ENCODE results near the gene RBMS2. TPM values are rescaled to one million over a fixed set of nuclear protein-coding genes. Genes with fewer than 3 reads are reported as not detected.
A peak's percentile ranks its signal among the peaks of the same experiment; 100 is the strongest.
"Not testable (repeated sequence)": the region's sequence is repeated elsewhere in the genome, so short reads cannot be mapped to it uniquely, and the experiment has no call there.

The RBMS2 gene
- total RNA-seq, 1 donor: 32.8 TPM

- TF ChIP-seq, protein P1, sequence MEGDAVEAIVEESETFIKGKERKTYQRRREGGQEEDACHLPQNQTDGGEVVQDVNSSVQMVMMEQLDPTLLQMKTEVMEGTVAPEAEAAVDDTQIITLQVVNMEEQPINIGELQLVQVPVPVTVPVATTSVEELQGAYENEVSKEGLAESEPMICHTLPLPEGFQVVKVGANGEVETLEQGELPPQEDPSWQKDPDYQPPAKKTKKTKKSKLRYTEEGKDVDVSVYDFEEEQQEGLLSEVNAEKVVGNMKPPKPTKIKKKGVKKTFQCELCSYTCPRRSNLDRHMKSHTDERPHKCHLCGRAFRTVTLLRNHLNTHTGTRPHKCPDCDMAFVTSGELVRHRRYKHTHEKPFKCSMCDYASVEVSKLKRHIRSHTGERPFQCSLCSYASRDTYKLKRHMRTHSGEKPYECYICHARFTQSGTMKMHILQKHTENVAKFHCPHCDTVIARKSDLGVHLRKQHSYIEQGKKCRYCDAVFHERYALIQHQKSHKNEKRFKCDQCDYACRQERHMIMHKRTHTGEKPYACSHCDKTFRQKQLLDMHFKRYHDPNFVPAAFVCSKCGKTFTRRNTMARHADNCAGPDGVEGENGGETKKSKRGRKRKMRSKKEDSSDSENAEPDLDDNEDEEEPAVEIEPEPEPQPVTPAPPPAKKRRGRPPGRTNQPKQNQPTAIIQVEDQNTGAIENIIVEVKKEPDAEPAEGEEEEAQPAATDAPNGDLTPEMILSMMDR (IDR thresholded peaks at IDR 0.05; ENCODE audit: insufficient read depth, low read depth, low read length): no peak
- H3K4me3 ChIP-seq (ENCODE audit: low read depth, low read length): no peak overlapping the region
- no peak for DNase-seq (ENCODE audit: low read depth)
Observed at GRCh38 chr12:56484566-56484965, 37.1 kb upstream of the RBMS2 start.

DNA sequence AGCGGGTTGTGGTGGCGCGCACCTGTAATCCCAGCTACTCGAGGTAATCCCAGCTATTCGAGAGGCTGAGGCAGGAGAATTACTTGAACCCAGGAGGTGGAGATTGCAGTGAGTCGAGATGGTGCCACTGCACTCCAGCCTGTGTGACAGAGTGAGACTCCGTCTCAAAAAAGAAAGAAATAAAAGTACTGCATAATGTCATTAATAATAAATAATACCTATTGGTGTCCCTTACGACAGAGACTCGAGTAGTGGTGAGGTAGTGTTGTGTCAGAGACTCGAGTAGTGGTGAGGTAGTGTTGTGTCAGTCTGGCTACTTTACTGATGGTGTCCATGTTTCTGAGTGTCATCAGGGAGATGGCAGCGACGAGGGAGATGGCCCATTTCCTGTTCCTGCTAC lies 34.9 kb upstream of the RBMS2 start:
- TF ChIP-seq, protein P1 (IDR thresholded peaks at IDR 0.05; ENCODE audit: insufficient read depth, low read depth, low read length): no peak
- no peak for DNase-seq (ENCODE audit: low read depth)
- H3K4me3 ChIP-seq (ENCODE audit: low read depth, low read length): no peak overlapping the region

- peak overlapping the region; percentile 56 for H3K4me3 ChIP-seq (ENCODE audit: low read depth, low read length)
- TF ChIP-seq, protein P1 (IDR thresholded peaks at IDR 0.05; ENCODE audit: insufficient read depth, low read depth, low read length): no peak
- DNase-seq (ENCODE audit: low read depth): peak; percentile 11
Observed at GRCh38 chr12:56487448-56488040, 34.1 kb upstream of the RBMS2 start.

DNA sequence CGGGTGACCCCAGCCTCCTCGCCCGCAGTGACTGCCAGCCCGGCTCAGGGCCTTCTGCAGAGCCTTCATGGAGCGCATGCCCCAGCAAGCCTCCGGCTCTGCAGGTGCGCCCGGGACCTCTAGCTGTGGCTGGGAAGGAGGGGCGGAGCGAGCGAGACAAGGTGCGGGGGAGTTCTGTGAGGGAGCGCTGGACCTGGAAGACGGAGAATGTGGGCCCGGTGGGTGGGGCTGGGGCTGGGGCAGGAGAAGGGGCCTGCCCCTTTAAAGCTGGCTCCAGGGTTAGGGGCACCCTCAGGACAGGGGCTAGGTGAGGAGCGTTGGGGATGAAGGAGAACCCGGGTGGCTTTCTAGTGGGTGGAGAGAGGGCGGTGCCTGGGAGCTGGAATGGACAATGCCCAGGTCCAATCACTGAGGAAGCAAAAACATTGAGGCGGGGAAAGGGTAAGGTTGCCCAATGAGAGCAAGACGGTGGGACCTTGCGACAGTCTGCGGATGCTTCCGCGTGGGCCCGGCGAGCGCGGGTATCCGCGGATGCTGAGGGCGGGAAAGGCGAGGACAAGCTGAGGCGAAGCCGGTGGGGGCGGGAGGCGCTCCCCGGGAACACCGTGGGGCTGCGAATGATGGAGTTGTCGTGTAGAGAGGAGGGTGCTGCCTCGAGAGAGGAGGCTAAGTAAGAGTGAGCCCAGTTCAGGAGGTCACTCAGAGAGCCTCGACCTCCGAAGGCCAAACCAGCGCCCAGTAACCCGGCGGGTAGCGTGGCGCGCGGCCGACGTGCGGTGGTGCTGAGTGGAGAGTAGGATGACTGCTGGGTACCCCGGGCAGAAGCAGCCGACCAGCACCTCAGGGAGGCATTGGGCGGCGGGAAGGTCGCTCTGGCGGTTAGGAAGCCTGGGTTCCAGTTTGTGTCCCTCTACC lies 33.3 kb upstream of the RBMS2 start, which contains the start of gene GLS2:
Gene GLS2, minus strand, starts transcription at position 121 of the 915 bp plus-strand sequence. Its CDS starts 43 bp downstream, at position 78.
- peak; percentile 68 for DNase-seq (ENCODE audit: low read depth)
- TF ChIP-seq, protein P1 (IDR thresholded peaks at IDR 0.05; ENCODE audit: insufficient read depth, low read depth, low read length): no peak
- peak within 1 kb of the TSS; percentile 56 for H3K4me3 ChIP-seq (ENCODE audit: low read depth, low read length)

DNA sequence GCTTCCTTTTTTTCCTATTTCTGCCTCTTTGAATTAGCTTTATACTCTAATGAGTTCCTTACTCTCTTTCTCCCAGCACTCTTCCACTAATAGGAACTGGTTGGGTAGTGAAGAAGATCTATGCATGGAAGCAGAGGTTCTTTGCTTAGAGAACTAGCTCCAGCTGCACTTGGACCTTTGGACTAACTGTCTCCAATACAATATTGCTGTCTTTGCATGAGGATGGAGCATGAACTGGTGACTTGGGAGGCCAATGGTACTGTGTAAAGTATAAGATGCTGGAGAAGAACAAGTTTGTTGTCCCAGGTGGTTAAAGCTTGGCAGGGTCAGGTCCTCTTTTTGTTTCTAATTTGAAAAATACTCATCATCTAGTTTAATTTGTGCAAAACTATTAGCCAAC lies 31.3 kb upstream of the RBMS2 start:
- no peak overlapping the region for H3K4me3 ChIP-seq (ENCODE audit: low read depth, low read length)
- DNase-seq (ENCODE audit: low read depth): no peak
- TF ChIP-seq, protein P1 (IDR thresholded peaks at IDR 0.05; ENCODE audit: insufficient read depth, low read depth, low read length): no peak

DNA sequence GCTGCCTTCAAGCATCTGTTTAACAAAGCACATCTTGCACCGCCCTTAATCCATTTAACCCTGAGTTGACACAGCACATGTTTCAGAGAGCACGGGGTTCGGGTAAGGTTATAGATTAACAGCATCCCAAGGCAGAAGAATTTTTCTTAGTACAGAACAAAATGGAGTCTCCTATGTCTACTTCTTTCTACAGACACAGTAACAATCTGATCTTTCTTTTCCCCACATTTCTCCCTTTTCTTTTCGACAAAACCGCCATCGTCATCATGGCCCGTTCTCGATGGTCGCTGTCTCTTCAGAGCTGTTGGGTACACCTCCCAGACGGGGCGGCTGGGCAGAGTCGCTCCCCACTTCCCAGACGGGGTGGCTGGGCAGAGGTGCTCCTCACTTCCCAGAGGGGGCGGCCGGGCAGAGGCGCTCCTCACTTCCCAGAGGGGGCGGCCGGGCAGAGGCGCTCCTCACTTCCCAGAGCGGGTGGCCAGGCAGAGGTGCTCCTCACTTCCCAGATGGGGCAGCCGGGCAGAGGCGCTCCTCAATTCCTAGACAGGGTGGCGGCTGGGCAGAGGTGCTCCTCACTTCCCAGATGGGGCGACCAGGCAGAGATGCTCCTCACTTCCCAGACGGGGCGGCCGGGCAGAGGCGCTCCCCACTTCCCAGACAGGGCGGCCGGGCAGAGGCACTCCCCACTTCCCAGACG lies 28.1 kb upstream of the RBMS2 start:
- not testable (repeated sequence) for H3K4me3 ChIP-seq (ENCODE audit: low read depth, low read length)

GRCh38 chr12:56494106-56494415 lies 27.6 kb upstream of the RBMS2 start:
- not testable (repeated sequence) for DNase-seq (ENCODE audit: low read depth); H3K4me3 ChIP-seq (ENCODE audit: low read depth, low read length)

More for the DNA sequence above, 28.1 kb upstream of the RBMS2 start:
- not testable (repeated sequence) for DNase-seq (ENCODE audit: low read depth)

DNA sequence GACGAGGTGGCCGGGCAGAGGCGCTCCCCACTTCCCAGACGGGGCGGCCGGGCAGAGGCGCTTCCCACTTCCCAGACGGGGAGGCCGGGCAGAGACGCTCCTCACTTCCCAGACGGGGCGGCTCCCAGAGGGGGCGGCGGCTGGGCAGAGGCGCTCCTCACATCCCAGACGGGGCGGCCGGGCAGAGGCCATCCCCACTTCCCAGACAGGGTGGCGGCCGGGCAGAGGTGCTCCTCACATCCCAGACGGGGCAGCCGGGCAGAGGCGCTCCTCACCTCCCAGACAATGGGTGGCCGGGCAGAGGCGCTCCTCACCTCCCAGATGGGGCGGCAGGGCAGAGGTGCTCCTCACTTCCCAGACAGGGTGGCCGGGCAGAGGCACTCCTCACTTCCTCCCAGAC lies 27.1 kb upstream of the RBMS2 start:
- not testable (repeated sequence) for DNase-seq (ENCODE audit: low read depth); H3K4me3 ChIP-seq (ENCODE audit: low read depth, low read length)

All from fibroblast of villous mesenchyme (primary cell).